ENCODE measurements around the gene PTMA. TPM values are rescaled to one million over a fixed set of nuclear protein-coding genes. Genes with fewer than 3 reads are reported as not detected.

The PTMA gene
- polyA plus RNA-seq, 1 of the 3 experiments (the other 2 are of a cell fraction): 767 TPM

GRCh38 chr2:231666171-231667095 lies 41.9 kb upstream of the PTMA start:
- Histone ChIP-seq H3K4me2 (0 out of 2 replicates have a peak overlapping the region, but pooled peaks have one; percentile 24), H3F3A (replicated peaks; ENCODE audit: insufficient read depth) (no peaks in the 10 kb centered on the region), H4K20me1 (ENCODE audit: insufficient read depth) (no peaks in the 10 kb centered on the region), H3K4me1 (ENCODE audit: control insufficient read depth in 1 of 2, insufficient read depth in 2 of 2, low read depth in 1 of 2, low read length in 1 of 2) (peaks cover 6 to 13% of the 10 kb centered on the region in 2 experiments; a peak in 2 of 4 replicates), H3K9ac (peak overlapping the region; percentile 57; the same call in 1 of the 2 replicates), H3K9me3 (no peaks in the 10 kb centered on the region), H3K4me3 (ENCODE audit: low read depth in 2 of 2, low read length in 1 of 2) (no peak overlapping the region), H3K27ac (ENCODE audit: low read depth in 2 of 2, low read length in 1 of 2) (no peak overlapping the region), H3K27me3 (ENCODE audit: insufficient read depth) (no peaks in the 10 kb centered on the region), H3K36me3 (replicated peaks in 1 of 2; ENCODE audit: control insufficient read depth in 1 of 2, insufficient read depth in 2 of 2, low read length in 1 of 2) (no peaks in the 10 kb centered on the region), H3K9me2 (no peaks in the 10 kb centered on the region), H2AFZ (ENCODE audit: low read depth) (peak overlapping the region; percentile 84; the same call in 1 of the 2 replicates), H3K79me2 (ENCODE audit: insufficient read depth) (no peaks in the 10 kb centered on the region)
- WGBS (ENCODE audit: low lambda C conversion rate): 49% methylated on average over 13 of the region's 32 CpGs
- CTCF ChIA-PET: interaction anchor here (0.7 to 3.3 kb wide), 6 partner anchors 11 to 53 kb away, joined by 3 to 15 read pairs (median 6); no protein-coding TSS in a partner anchor
- POLR2A ChIA-PET: no interaction called here
- peak; percentile 64 for DNase-seq
- TF ChIP-seq PBX3 (IDR thresholded peaks at IDR 0.05) (no peak), FOSL2 (IDR thresholded peaks at IDR 0.05; ENCODE audit: borderline replicate concordance, low read depth) (peak; percentile 41; the same call in 1 of the 2 replicates), MEF2A (IDR thresholded peaks at IDR 0.05; ENCODE audit: borderline replicate concordance, low read depth) (peak; percentile 69; the same call in 1 of the 2 replicates)

DNA sequence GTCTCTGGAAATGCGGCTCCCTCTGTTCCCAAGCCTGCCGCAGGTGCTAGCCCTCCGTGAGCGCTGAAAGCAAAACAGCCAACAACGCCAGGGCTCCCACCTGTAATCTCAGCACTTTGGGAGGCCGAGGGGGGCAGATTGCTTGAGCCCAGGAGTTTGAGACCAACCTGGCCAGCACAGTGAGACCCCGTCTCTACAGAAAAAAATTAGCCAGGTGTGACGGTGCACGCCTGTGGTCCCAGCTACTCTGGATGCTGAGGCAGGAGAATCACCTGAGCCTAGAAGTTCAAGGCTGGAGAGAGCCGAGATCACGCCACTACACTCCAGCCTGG lies 41.3 kb upstream of the PTMA start:
- H3K27me3 ChIP-seq (ENCODE audit: insufficient read depth): no peaks in the 10 kb centered on the region
- H3K4me3 ChIP-seq (ENCODE audit: low read depth in 2 of 2, low read length in 1 of 2): no peak overlapping the region
- no peaks in the 10 kb centered on the region for H4K20me1 ChIP-seq (ENCODE audit: insufficient read depth)
- H3K9me3 ChIP-seq: no peaks in the 10 kb centered on the region
- no peaks in the 10 kb centered on the region for H3K79me2 ChIP-seq (ENCODE audit: insufficient read depth)
- WGBS (ENCODE audit: low lambda C conversion rate): 84% methylated on average over 10 of the region's 11 CpGs
- no peak overlapping the region; the same call in 1 of the 2 replicates for H3K9ac ChIP-seq
- H3K4me2 ChIP-seq: 0 out of 2 replicates have a peak overlapping the region, but pooled peaks have one; percentile 24
- DNase-seq: no peak
- no peaks in the 10 kb centered on the region for H3K36me3 ChIP-seq (replicated peaks in 1 of 2; ENCODE audit: control insufficient read depth in 1 of 2, insufficient read depth in 2 of 2, low read length in 1 of 2)
- POLR2A ChIA-PET: no interaction called here
- H3K27ac ChIP-seq (ENCODE audit: low read depth in 2 of 2, low read length in 1 of 2): no peak overlapping the region
- TF ChIP-seq MEF2A (IDR thresholded peaks at IDR 0.05; ENCODE audit: borderline replicate concordance, low read depth) (no peak), FOXJ3 (CRISPR knock-in tag; IDR thresholded peaks at IDR 0.05) (no peak), TAF1 (IDR thresholded peaks at IDR 0.05; ENCODE audit: borderline replicate concordance, low read depth, low read length) (no peak), RFX5 (IDR thresholded peaks at IDR 0.05; ENCODE audit: low read length) (no peak), ELF1 (IDR thresholded peaks at IDR 0.05) (no peak), POLR2AphosphoS5 (IDR thresholded peaks at IDR 0.05; ENCODE audit: low read depth, low read length) (no peak), EZH2phosphoT487 (IDR thresholded peaks at IDR 0.05; ENCODE audit: borderline replicate concordance, low read depth) (no peak), MXI1 (IDR thresholded peaks at IDR 0.05; ENCODE audit: low read depth, low read length) (no peak), RCOR1 (IDR thresholded peaks at IDR 0.05; ENCODE audit: low read length) (no peak), FOSL2 (IDR thresholded peaks at IDR 0.05; ENCODE audit: borderline replicate concordance, low read depth) (no peak), EP300 (IDR thresholded peaks at IDR 0.05; ENCODE audit: borderline replicate concordance in 1 of 2, low read depth in 1 of 2, low read length in 1 of 2) (no peak), JUND (IDR thresholded peaks at IDR 0.05) (no peak), NRF1 (IDR thresholded peaks at IDR 0.05; ENCODE audit: low read depth, low read length) (no peak), USF1 (IDR thresholded peaks at IDR 0.05; ENCODE audit: borderline replicate concordance, low read depth) (no peak), GATA2 (CRISPR knock-in tag; IDR thresholded peaks at IDR 0.05) (no peak)
- TF ChIP-seq, protein P1, sequence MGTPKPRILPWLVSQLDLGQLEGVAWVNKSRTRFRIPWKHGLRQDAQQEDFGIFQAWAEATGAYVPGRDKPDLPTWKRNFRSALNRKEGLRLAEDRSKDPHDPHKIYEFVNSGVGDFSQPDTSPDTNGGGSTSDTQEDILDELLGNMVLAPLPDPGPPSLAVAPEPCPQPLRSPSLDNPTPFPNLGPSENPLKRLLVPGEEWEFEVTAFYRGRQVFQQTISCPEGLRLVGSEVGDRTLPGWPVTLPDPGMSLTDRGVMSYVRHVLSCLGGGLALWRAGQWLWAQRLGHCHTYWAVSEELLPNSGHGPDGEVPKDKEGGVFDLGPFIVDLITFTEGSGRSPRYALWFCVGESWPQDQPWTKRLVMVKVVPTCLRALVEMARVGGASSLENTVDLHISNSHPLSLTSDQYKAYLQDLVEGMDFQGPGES (IDR thresholded peaks at IDR 0.05; ENCODE audit: low read depth, low read length): no peak
- TF ChIP-seq, protein P2, sequence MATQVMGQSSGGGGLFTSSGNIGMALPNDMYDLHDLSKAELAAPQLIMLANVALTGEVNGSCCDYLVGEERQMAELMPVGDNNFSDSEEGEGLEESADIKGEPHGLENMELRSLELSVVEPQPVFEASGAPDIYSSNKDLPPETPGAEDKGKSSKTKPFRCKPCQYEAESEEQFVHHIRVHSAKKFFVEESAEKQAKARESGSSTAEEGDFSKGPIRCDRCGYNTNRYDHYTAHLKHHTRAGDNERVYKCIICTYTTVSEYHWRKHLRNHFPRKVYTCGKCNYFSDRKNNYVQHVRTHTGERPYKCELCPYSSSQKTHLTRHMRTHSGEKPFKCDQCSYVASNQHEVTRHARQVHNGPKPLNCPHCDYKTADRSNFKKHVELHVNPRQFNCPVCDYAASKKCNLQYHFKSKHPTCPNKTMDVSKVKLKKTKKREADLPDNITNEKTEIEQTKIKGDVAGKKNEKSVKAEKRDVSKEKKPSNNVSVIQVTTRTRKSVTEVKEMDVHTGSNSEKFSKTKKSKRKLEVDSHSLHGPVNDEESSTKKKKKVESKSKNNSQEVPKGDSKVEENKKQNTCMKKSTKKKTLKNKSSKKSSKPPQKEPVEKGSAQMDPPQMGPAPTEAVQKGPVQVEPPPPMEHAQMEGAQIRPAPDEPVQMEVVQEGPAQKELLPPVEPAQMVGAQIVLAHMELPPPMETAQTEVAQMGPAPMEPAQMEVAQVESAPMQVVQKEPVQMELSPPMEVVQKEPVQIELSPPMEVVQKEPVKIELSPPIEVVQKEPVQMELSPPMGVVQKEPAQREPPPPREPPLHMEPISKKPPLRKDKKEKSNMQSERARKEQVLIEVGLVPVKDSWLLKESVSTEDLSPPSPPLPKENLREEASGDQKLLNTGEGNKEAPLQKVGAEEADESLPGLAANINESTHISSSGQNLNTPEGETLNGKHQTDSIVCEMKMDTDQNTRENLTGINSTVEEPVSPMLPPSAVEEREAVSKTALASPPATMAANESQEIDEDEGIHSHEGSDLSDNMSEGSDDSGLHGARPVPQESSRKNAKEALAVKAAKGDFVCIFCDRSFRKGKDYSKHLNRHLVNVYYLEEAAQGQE (IDR thresholded peaks at IDR 0.05; ENCODE audit: low read depth, low read length): no peak
- no peaks in the 10 kb centered on the region for H3F3A ChIP-seq (replicated peaks; ENCODE audit: insufficient read depth)
- peaks cover 6 to 14% of the 10 kb centered on the region in 2 experiments; a peak in 2 of 4 replicates for H3K4me1 ChIP-seq (ENCODE audit: control insufficient read depth in 1 of 2, insufficient read depth in 2 of 2, low read depth in 1 of 2, low read length in 1 of 2)
- peak overlapping the region; percentile 84; the same call in 1 of the 2 replicates for H2AFZ ChIP-seq (ENCODE audit: low read depth)
- CTCF ChIA-PET: interaction anchor here (0.7 to 3.3 kb wide), 5 partner anchors 11 to 54 kb away, joined by 3 to 15 read pairs (median 6); no protein-coding TSS in a partner anchor
- no peaks in the 10 kb centered on the region for H3K9me2 ChIP-seq

Data from SK-N-SH (cell line).